Activated naive CD4-positive, alpha-beta T cell treated with anti-CD3 and anti-CD28 coated beads, Interleukin-2, amount 10 ng/mL, durations not matched to agents 7 days and 5 days (primary cell): ENCODE data around the gene TUBB3.

Source experiments
- CTCF ChIA-PET: fragments of 350-600 bp; sonication (Branson Sonifier 250); formaldehyde crosslinking; loops from one replicate; lab custom pipeline; 2021; ENCODE audit warnings: antibody characterized with exemption; lab: Charles Lee
- DNase-seq: peaks from one replicate; pipeline ENCODE4 v3.0.0-alpha.2; 2020
- H3K27ac Mint-ChIP-seq: one replicate; pipeline ENCODE4 v1.8.0; 2021; ENCODE audit warnings: mild to moderate bottlenecking, moderate library complexity, mixed read lengths
- H3K27me3 Mint-ChIP-seq: one replicate; pipeline ENCODE4 v1.8.0; 2021; ENCODE audit warnings: mild to moderate bottlenecking, mixed read lengths
- H3K36me3 Mint-ChIP-seq: one replicate; pipeline ENCODE4 v1.8.0; 2021; ENCODE audit warnings: mixed read lengths
- H3K4me1 Mint-ChIP-seq: one replicate; pipeline ENCODE4 v1.8.0; 2021; ENCODE audit warnings: mixed read lengths
- H3K4me3 Mint-ChIP-seq: one replicate; pipeline ENCODE4 v1.8.0; 2021; ENCODE audit warnings: mild to moderate bottlenecking, moderate library complexity, mixed read lengths
- H3K9me3 Mint-ChIP-seq: one replicate; pipeline ENCODE4 v1.8.0; 2021; ENCODE audit warnings: mixed read lengths

Gene TUBB3

GRCh38 chr16:89893642-89894548 is 29.2 kb upstream of the TUBB3 start:
- CTCF ChIA-PET: no interaction called here
- H3K36me3 Mint-ChIP-seq: peaks cover 31% of the 10 kb centered on the region

GRCh38 chr16:89895482-89896250 is 27.5 kb upstream of the TUBB3 start:
- peaks cover 3% of the 10 kb centered on the region for H3K4me1 Mint-ChIP-seq
- no peak for DNase-seq
- no peak overlapping the region for H3K4me3 Mint-ChIP-seq
- no peaks in the 10 kb centered on the region for H3K27me3 Mint-ChIP-seq
- H3K36me3 Mint-ChIP-seq: peaks cover 39% of the 10 kb centered on the region
- no peak overlapping the region for H3K27ac Mint-ChIP-seq
- H3K9me3 Mint-ChIP-seq: no peaks in the 10 kb centered on the region
- CTCF ChIA-PET: no interaction called here

More at GRCh38 chr16:89893642-89894548, 29.2 kb upstream of the TUBB3 start:
- no peak for DNase-seq
- no peak overlapping the region for H3K4me3 Mint-ChIP-seq
- no peaks in the 10 kb centered on the region for H3K9me3 Mint-ChIP-seq
- no peak overlapping the region for H3K27ac Mint-ChIP-seq
- H3K27me3 Mint-ChIP-seq: no peaks in the 10 kb centered on the region
- H3K4me1 Mint-ChIP-seq: peaks cover 12% of the 10 kb centered on the region

GRCh38 chr16:89897204-89897603 is 25.9 kb upstream of the TUBB3 start:
- no peak overlapping the region for H3K4me3 Mint-ChIP-seq
- DNase-seq: no peak
- H3K9me3 Mint-ChIP-seq: no peaks in the 10 kb centered on the region
- CTCF ChIA-PET: no interaction called here
- no peaks in the 10 kb centered on the region for H3K27me3 Mint-ChIP-seq
- H3K27ac Mint-ChIP-seq: no peak overlapping the region
- H3K36me3 Mint-ChIP-seq: peaks cover 30% of the 10 kb centered on the region
- H3K4me1 Mint-ChIP-seq: no peaks in the 10 kb centered on the region

- Mint-ChIP-seq H3K4me3 (no peak overlapping the region), H3K4me1 (no peaks in the 10 kb centered on the region), H3K27ac (no peak overlapping the region), H3K27me3 (no peaks in the 10 kb centered on the region), H3K9me3 (no peaks in the 10 kb centered on the region), H3K36me3 (peaks cover 30% of the 10 kb centered on the region)
- CTCF ChIA-PET: no interaction called here
- DNase-seq: no peak
Observed at GRCh38 chr16:89898201-89898967, 24.8 kb upstream of the TUBB3 start.

GRCh38 chr16:89899879-89900481 is 23.2 kb upstream of the TUBB3 start:
- H3K9me3 Mint-ChIP-seq: no peaks in the 10 kb centered on the region
- H3K27me3 Mint-ChIP-seq: no peaks in the 10 kb centered on the region
- H3K36me3 Mint-ChIP-seq: peaks cover 29% of the 10 kb centered on the region
- H3K4me1 Mint-ChIP-seq: no peaks in the 10 kb centered on the region
- DNase-seq: no peak
- no peak overlapping the region for H3K4me3 Mint-ChIP-seq
- no peak overlapping the region for H3K27ac Mint-ChIP-seq
- CTCF ChIA-PET: no interaction called here

GRCh38 chr16:89900885-89901284 is 22.3 kb upstream of the TUBB3 start:
- Mint-ChIP-seq H3K4me3 (no peak overlapping the region), H3K9me3 (no peaks in the 10 kb centered on the region), H3K4me1 (no peaks in the 10 kb centered on the region), H3K36me3 (peaks cover 31% of the 10 kb centered on the region), H3K27ac (no peak overlapping the region), H3K27me3 (no peaks in the 10 kb centered on the region)
- CTCF ChIA-PET: no interaction called here
- DNase-seq: no peak

- CTCF ChIA-PET: no interaction called here
- H3K27ac Mint-ChIP-seq: no peak overlapping the region
Observed at GRCh38 chr16:89902980-89903379, 20.2 kb upstream of the TUBB3 start.

GRCh38 chr16:89903908-89904515 is 19.1 kb upstream of the TUBB3 start:
- Mint-ChIP-seq H3K36me3 (peaks cover 40% of the 10 kb centered on the region), H3K4me1 (no peaks in the 10 kb centered on the region), H3K4me3 (no peak overlapping the region), H3K9me3 (no peaks in the 10 kb centered on the region), H3K27me3 (no peaks in the 10 kb centered on the region), H3K27ac (no peak overlapping the region)
- CTCF ChIA-PET: no interaction called here
- no peak for DNase-seq

More at GRCh38 chr16:89902980-89903379, 20.2 kb upstream of the TUBB3 start:
- Mint-ChIP-seq H3K27me3 (no peaks in the 10 kb centered on the region), H3K4me1 (no peaks in the 10 kb centered on the region), H3K4me3 (no peak overlapping the region), H3K36me3 (peaks cover 43% of the 10 kb centered on the region), H3K9me3 (no peaks in the 10 kb centered on the region)
- no peak for DNase-seq

- CTCF ChIA-PET: no interaction called here
- no peak for DNase-seq
- H3K9me3 Mint-ChIP-seq: no peaks in the 10 kb centered on the region
- no peaks in the 10 kb centered on the region for H3K27me3 Mint-ChIP-seq
- H3K27ac Mint-ChIP-seq: no peak overlapping the region
- peaks cover 38% of the 10 kb centered on the region for H3K36me3 Mint-ChIP-seq
- no peaks in the 10 kb centered on the region for H3K4me1 Mint-ChIP-seq
- no peak overlapping the region for H3K4me3 Mint-ChIP-seq
Observed at GRCh38 chr16:89904606-89905510, 18.3 kb upstream of the TUBB3 start.

GRCh38 chr16:89905511-89906139 is 17.5 kb upstream of the TUBB3 start:
- Mint-ChIP-seq H3K36me3 (peaks cover 32% of the 10 kb centered on the region), H3K4me3 (no peak overlapping the region), H3K27ac (no peak overlapping the region), H3K9me3 (no peaks in the 10 kb centered on the region), H3K4me1 (peaks cover 4% of the 10 kb centered on the region), H3K27me3 (no peaks in the 10 kb centered on the region)
- CTCF ChIA-PET: interaction anchor here (2.8 kb wide), 1 partner anchor 13 kb away, joined by 7 read pairs; the partner anchor contains the start of gene MC1R
- DNase-seq: no peak

- H3K9me3 Mint-ChIP-seq: no peaks in the 10 kb centered on the region
- H3K4me3 Mint-ChIP-seq: no peak overlapping the region
- CTCF ChIA-PET: interaction anchor here (2.8 kb wide), 1 partner anchor 12 kb away, joined by 7 read pairs; the partner anchor contains the start of gene MC1R
Observed at GRCh38 chr16:89906140-89907025, 16.8 kb upstream of the TUBB3 start.

More at GRCh38 chr16:89906140-89907025, 16.8 kb upstream of the TUBB3 start:
- no peaks in the 10 kb centered on the region for H3K27me3 Mint-ChIP-seq
- peaks cover 4% of the 10 kb centered on the region for H3K4me1 Mint-ChIP-seq
- H3K27ac Mint-ChIP-seq: no peak overlapping the region
- no peak for DNase-seq
- H3K36me3 Mint-ChIP-seq: peaks cover 35% of the 10 kb centered on the region
